Upper lobe of right lung (tissue), 1 donor: ENCODE data around the gene EIF1. TPM values are rescaled to one million over a fixed set of nuclear protein-coding genes. Genes with fewer than 3 reads are reported as not detected.

Source experiments
- ATAC-seq: fragments of 200-7000 bp; cut with Tn5 transposase; one replicate; pipeline ENCODE4 v1.9.1; 2020; ENCODE audit warnings: mild to moderate bottlenecking, moderate library complexity
- DNase-seq: peaks from one replicate; pipeline ENCODE4 v3.0.0-alpha.2; 2020
- H3K27ac ChIP-seq: fragments of 200-600 bp; one replicate; pipeline ENCODE4 v1.8.0; 2022
- H3K27me3 ChIP-seq: fragments of 200-600 bp; one replicate; pipeline ENCODE4 v1.8.0; 2022; ENCODE audit warnings: mild to moderate bottlenecking
- H3K36me3 ChIP-seq: fragments of 200-600 bp; one replicate; pipeline ENCODE4 v1.8.0; 2022
- H3K4me1 ChIP-seq: fragments of 200-600 bp; one replicate; pipeline ENCODE4 v1.8.0; 2022
- H3K4me3 ChIP-seq: fragments of 200-600 bp; one replicate; pipeline ENCODE4 v1.8.0; 2022; ENCODE audit warnings: mild to moderate bottlenecking
- H3K9me3 ChIP-seq: fragments of 200-600 bp; one replicate; pipeline ENCODE4 v1.8.0; 2022
- intact Hi-C: fragments of 100-400 bp; cut with DNase I; formaldehyde crosslinking; loops from one replicate; pipeline ENCODE4 v1.11.0; 2022
- total RNA-seq: library from RNA; stranded (reverse); fragmentation: NEBNext Ultra II Directional; extraction: Animal tissue kit (Norgen Biotek cat#: 25700); gene quantifications from one replicate; pipeline ENCODE4 v1.2.1, GENCODE V29; 2021
- TF ChIP-seq, protein P1 (sequence below): fragments of 200-600 bp; IDR thresholded peaks from one replicate; pipeline ENCODE4 v1.8.0; 2022; ENCODE audit warnings: antibody characterized with exemption
- donor health status: DM: no; HTN: yes; CAD: no; lungs with severe emphysema.

The EIF1 gene
- total RNA-seq, 1 donor from 2014 or later, result 974 TPM

DNA sequence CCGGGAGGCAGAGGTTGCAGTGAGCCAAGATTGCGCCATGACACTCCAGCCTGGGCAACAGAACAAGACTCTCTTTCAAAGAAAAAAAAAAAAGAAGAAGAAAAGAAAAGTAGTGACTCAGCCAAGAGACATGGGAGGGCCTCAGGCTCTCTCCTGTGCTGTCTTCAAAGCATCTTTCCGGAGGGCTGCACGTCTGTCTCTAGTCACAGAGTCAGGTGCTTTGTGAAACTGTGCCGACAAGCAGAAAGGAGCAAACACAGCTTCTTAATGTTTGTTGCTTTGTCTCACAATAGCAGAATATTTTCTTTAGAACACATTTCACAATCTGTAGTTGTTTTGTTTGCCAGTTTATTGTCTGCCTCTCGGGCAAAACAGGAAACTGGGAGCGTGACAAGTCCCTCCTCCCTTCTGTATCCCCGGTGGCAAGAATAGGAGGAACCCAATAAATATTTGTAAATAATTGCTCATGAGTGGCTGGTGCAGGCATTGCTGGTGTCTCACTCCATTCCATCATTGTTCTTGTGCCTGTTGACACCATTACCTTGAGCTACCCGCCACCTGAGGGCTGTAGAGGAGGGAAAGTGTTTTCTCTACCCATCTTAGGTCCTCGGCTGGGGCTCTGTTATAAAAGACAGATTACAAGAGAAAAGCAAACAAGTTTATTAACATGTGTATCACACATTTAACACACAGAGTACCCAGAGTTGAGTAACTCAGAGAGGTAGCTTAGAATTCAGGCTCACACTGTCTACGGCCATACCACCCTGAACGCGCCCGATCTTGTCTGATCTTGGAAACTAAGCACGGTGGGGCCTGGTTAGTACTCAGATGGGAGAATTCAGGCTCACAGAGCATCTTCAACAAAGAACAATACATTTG is 29.0 kb downstream of the EIF1 start:
- no peak for DNase-seq
- no peaks in the 10 kb centered on the region for H3K36me3 ChIP-seq
- H3K4me1 ChIP-seq, result no peaks in the 10 kb centered on the region
- H3K27ac ChIP-seq, result no peak overlapping the region
- intact Hi-C loops, result no loop called here
- H3K9me3 ChIP-seq, result no peaks in the 10 kb centered on the region
- TF ChIP-seq, protein P1, sequence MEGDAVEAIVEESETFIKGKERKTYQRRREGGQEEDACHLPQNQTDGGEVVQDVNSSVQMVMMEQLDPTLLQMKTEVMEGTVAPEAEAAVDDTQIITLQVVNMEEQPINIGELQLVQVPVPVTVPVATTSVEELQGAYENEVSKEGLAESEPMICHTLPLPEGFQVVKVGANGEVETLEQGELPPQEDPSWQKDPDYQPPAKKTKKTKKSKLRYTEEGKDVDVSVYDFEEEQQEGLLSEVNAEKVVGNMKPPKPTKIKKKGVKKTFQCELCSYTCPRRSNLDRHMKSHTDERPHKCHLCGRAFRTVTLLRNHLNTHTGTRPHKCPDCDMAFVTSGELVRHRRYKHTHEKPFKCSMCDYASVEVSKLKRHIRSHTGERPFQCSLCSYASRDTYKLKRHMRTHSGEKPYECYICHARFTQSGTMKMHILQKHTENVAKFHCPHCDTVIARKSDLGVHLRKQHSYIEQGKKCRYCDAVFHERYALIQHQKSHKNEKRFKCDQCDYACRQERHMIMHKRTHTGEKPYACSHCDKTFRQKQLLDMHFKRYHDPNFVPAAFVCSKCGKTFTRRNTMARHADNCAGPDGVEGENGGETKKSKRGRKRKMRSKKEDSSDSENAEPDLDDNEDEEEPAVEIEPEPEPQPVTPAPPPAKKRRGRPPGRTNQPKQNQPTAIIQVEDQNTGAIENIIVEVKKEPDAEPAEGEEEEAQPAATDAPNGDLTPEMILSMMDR, result no peak
- no peak overlapping the region for H3K4me3 ChIP-seq
- ATAC-seq, result peak; percentile 52
- H3K27me3 ChIP-seq, result no peaks in the 10 kb centered on the region

GRCh38 chr17:41718287-41718645 is 29.6 kb downstream of the EIF1 start:
- H3K9me3 ChIP-seq, result no peaks in the 10 kb centered on the region
- no peak overlapping the region for H3K4me3 ChIP-seq
- TF ChIP-seq, protein P1, result no peak
- intact Hi-C loops, result no loop called here
- H3K36me3 ChIP-seq, result no peaks in the 10 kb centered on the region
- ATAC-seq, result no peak
- no peak for DNase-seq
- H3K27me3 ChIP-seq, result no peaks in the 10 kb centered on the region
- H3K27ac ChIP-seq, result no peak overlapping the region
- no peaks in the 10 kb centered on the region for H3K4me1 ChIP-seq

GRCh38 chr17:41722231-41722630 is 33.5 kb downstream of the EIF1 start:
- Histone ChIP-seq H3K27ac (no peak overlapping the region), H3K36me3 (no peaks in the 10 kb centered on the region), H3K4me3 (no peak overlapping the region), H3K27me3 (no peaks in the 10 kb centered on the region), H3K4me1 (no peaks in the 10 kb centered on the region), H3K9me3 (no peaks in the 10 kb centered on the region)
- TF ChIP-seq, protein P1, result no peak
- ATAC-seq (no peak), DNase-seq (no peak)
- intact Hi-C loops, result no loop called here

- H3K4me1 ChIP-seq, result no peaks in the 10 kb centered on the region
- ATAC-seq, result no peak
- no peaks in the 10 kb centered on the region for H3K36me3 ChIP-seq
- H3K27ac ChIP-seq, result no peak overlapping the region
- H3K4me3 ChIP-seq, result no peak overlapping the region
- no peak for DNase-seq
- H3K27me3 ChIP-seq, result no peaks in the 10 kb centered on the region
- no peaks in the 10 kb centered on the region for H3K9me3 ChIP-seq
- intact Hi-C loops, result no loop called here
- TF ChIP-seq, protein P1, result no peak
Measured at GRCh38 chr17:41723801-41724475, 35.3 kb downstream of the EIF1 start.

DNA sequence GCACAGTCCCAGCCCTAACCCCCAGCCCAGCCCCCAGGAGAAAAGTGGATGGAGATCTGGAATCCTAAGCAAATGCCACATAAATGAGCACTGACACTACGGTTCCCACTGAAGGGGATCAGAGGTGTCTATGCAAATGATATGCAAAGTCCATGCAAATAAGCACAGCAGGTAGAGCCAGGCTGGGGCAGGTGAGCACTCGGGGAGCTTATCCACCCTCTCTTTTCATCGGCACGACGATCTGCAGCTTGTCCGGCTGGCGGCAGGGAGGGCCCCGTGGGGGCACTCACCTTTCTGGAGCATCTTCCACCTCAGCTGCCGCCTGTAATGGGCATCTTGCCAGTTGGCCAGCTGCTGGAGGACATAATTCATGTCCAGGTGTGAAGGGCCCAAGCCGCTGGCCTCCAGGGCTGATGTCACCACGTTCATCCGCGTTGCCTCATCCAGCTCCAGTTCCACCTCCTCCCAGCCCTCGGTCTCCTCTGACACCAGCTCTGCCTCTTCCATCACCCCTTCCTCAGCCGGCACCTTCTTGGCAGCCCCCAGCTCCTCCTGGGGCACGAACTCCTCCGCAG is 35.9 kb downstream of the EIF1 start:
- ATAC-seq, result no peak
- H3K9me3 ChIP-seq, result no peaks in the 10 kb centered on the region
- TF ChIP-seq, protein P1, result no peak
- H3K4me1 ChIP-seq, result no peaks in the 10 kb centered on the region
- no peak for DNase-seq
- H3K27me3 ChIP-seq, result no peaks in the 10 kb centered on the region
- intact Hi-C loops, result no loop called here
- no peak overlapping the region for H3K27ac ChIP-seq
- H3K36me3 ChIP-seq, result no peaks in the 10 kb centered on the region
- H3K4me3 ChIP-seq, result no peak overlapping the region
